Astrocyte (in vitro differentiated cells and primary cell): ENCODE data around the gene SUFU.

Source experiments
- CTCF ChIP-seq: IDR thresholded peaks from 2 replicates; pipeline ENCODE4 v1.5.1; 2011; ENCODE audit warnings: low read depth, mild to moderate bottlenecking, inconsistent platforms, low read length, moderate library complexity; ENCODE audit not compliant: insufficient read depth
- EZH2 ChIP-seq: IDR thresholded peaks from 2 replicates; pipeline ENCODE4 v1.6.1; 2012; ENCODE audit warnings: mild to moderate bottlenecking, low read length, inconsistent platforms; ENCODE audit not compliant: insufficient read depth

GRCh38 chr10:102493771-102494170, 10.0 kb upstream of the SUFU start:
- TF ChIP-seq EZH2 (no peak), CTCF (no peak)
